ENCODE results near the gene MMP14. TPM values are rescaled to one million over a fixed set of nuclear protein-coding genes. Genes with fewer than 3 reads are reported as not detected.
"Not testable (repeated sequence)": the region's sequence is repeated elsewhere in the genome, so short reads cannot be mapped to it uniquely, and the experiment has no call there.

Gene MMP14
- total and polyA plus RNA-seq, 12 donors = 13.6 to 43.3 (median 21.8) TPM

GRCh38 chr14:22854963-22855724 is 18.8 kb downstream of the MMP14 start:
- Histone ChIP-seq H3K9me3 (peaks cover 0 to 7% (median 0%) of the 10 kb centered on the region in 11 donors), H3K36me3 (no peaks in the 10 kb centered on the region), H3K4me3 (no peak overlapping the region), H3K4me1 (peaks cover 5 to 34% (median 27%) of the 10 kb centered on the region in 9 donors), H3K27ac (no peak overlapping the region), H3K27me3 (no peaks in the 10 kb centered on the region)
- WGBS, 2 donors = 96 to 98% methylated on average over 8 of the region's 8 CpGs
- intact Hi-C loops (cut with DNase I) = loop anchor here in 8 of 10 donors (5.0 to 10.0 kb wide), 9 partner anchors 33 to 470 kb away; partner anchors contain the start of gene OXA1L (in 1 of the 8)
- DNase-seq = no peak
- ATAC-seq = no peak
- TF ChIP-seq CTCF (IDR thresholded peaks at IDR 0.05) = no peak

GRCh38 chr14:22856428-22856827 is 20.0 kb downstream of the MMP14 start:
- DNase-seq (no peak), ATAC-seq (no peak)
- Histone ChIP-seq H3K27me3 (no peaks in the 10 kb centered on the region), H3K4me1 (peaks cover 1 to 21% (median 14%) of the 10 kb centered on the region in 9 donors), H3K9me3 (peaks cover 0 to 7% (median 0%) of the 10 kb centered on the region in 11 donors), H3K27ac (no peak overlapping the region), H3K4me3 (no peak overlapping the region), H3K36me3 (no peaks in the 10 kb centered on the region)
- TF ChIP-seq CTCF (IDR thresholded peaks at IDR 0.05) = no peak
- intact Hi-C loops (cut with DNase I) = loop anchor here in 6 of 10 donors (5.0 to 10.0 kb wide), 5 partner anchors 34 to 472 kb away; partner anchors contain the start of gene OXA1L (in 1 of the 6)
- WGBS, 2 donors = 91 to 97% methylated on average over 5 of the region's 5 CpGs

- H3K4me3 ChIP-seq; H3K4me1 ChIP-seq; DNase-seq; intact Hi-C loops (cut with DNase I); H3K9me3 ChIP-seq; H3K36me3 ChIP-seq; H3K27ac ChIP-seq; ATAC-seq; H3K27me3 ChIP-seq: not testable (repeated sequence)
- 92 to 93% methylated on average over 3 of the region's 3 CpGs for WGBS, 2 donors
These were observed 24.0 kb downstream of the MMP14 start for GRCh38 chr14:22860377-22860776.

GRCh38 chr14:22861651-22862050 is 25.3 kb downstream of the MMP14 start:
- DNase-seq (no peak), ATAC-seq (no peak)
- Histone ChIP-seq H3K4me3 (no peak overlapping the region), H3K36me3 (no peaks in the 10 kb centered on the region), H3K27ac (no peak overlapping the region), H3K9me3 (peaks cover 0 to 6% (median 0%) of the 10 kb centered on the region in 11 donors), H3K27me3 (no peaks in the 10 kb centered on the region), H3K4me1 (peaks cover 0 to 3% (median 0%) of the 10 kb centered on the region in 9 donors)
- TF ChIP-seq CTCF (IDR thresholded peaks at IDR 0.05) = no peak
- intact Hi-C loops (cut with DNase I) = no loop called here

- no peak overlapping the region for H3K27ac ChIP-seq
- no peak for TF ChIP-seq CTCF (IDR thresholded peaks at IDR 0.05)
- ATAC-seq = no peak
- no peak overlapping the region for H3K4me3 ChIP-seq
- no peaks in the 10 kb centered on the region for H3K27me3 ChIP-seq
- H3K9me3 ChIP-seq = no peaks in the 10 kb centered on the region
- intact Hi-C loops (cut with DNase I) = no loop called here
- H3K4me1 ChIP-seq = peaks cover 0 to 10% (median under 1%) of the 10 kb centered on the region in 9 donors
- H3K36me3 ChIP-seq = no peaks in the 10 kb centered on the region
- 89 to 90% methylated on average over 4 of the region's 4 CpGs for WGBS, 2 donors
- no peak for DNase-seq
These were observed 28.6 kb downstream of the MMP14 start for GRCh38 chr14:22864979-22865378.

All from heart right ventricle (tissue), 16 donors.